ENCODE data around the gene S100PBP. TPM values are rescaled to one million over a fixed set of nuclear protein-coding genes. Genes with fewer than 3 reads are reported as not detected.
"Not testable (repeated sequence)": the region's sequence is repeated elsewhere in the genome, so short reads cannot be mapped to it uniquely, and the experiment has no call there.

Gene S100PBP
- total RNA-seq, 1 donor from 2014 or later = 40.1 TPM

- no peaks in the 10 kb centered on the region for H3K4me1 Mint-ChIP-seq (ENCODE audit: low read depth, unreplicated experiment)
- H3K36me3 Mint-ChIP-seq (ENCODE audit: unreplicated experiment) = no peaks in the 10 kb centered on the region
- H3K27ac Mint-ChIP-seq (ENCODE audit: unreplicated experiment) = no peak overlapping the region
- no peaks in the 10 kb centered on the region for H3K27me3 Mint-ChIP-seq (ENCODE audit: unreplicated experiment)
- DNase-seq = no peak
- H3K9me3 Mint-ChIP-seq (ENCODE audit: unreplicated experiment) = no peaks in the 10 kb centered on the region
- no peak for TF ChIP-seq CTCF (IDR thresholded peaks at IDR 0.05; ENCODE audit: partially characterized antibody, unreplicated experiment)
- no peak overlapping the region for H3K4me3 Mint-ChIP-seq (ENCODE audit: unreplicated experiment)
Measured at GRCh38 chr1:32784817-32785216, 32.6 kb upstream of the S100PBP start.

GRCh38 chr1:32786856-32787255, 30.6 kb upstream of the S100PBP start:
- no peak overlapping the region for H3K4me3 Mint-ChIP-seq (ENCODE audit: unreplicated experiment)
- no peaks in the 10 kb centered on the region for H3K9me3 Mint-ChIP-seq (ENCODE audit: unreplicated experiment)
- no peaks in the 10 kb centered on the region for H3K36me3 Mint-ChIP-seq (ENCODE audit: unreplicated experiment)
- DNase-seq = no peak
- no peak overlapping the region for H3K27ac Mint-ChIP-seq (ENCODE audit: unreplicated experiment)
- H3K4me1 Mint-ChIP-seq (ENCODE audit: low read depth, unreplicated experiment) = no peaks in the 10 kb centered on the region
- H3K27me3 Mint-ChIP-seq (ENCODE audit: unreplicated experiment) = no peaks in the 10 kb centered on the region
- TF ChIP-seq CTCF (IDR thresholded peaks at IDR 0.05; ENCODE audit: partially characterized antibody, unreplicated experiment) = peak; percentile 22

GRCh38 chr1:32789356-32789755, 28.1 kb upstream of the S100PBP start:
- H3K27ac Mint-ChIP-seq (ENCODE audit: unreplicated experiment); H3K36me3 Mint-ChIP-seq (ENCODE audit: unreplicated experiment); H3K4me3 Mint-ChIP-seq (ENCODE audit: unreplicated experiment); H3K27me3 Mint-ChIP-seq (ENCODE audit: unreplicated experiment); DNase-seq; H3K9me3 Mint-ChIP-seq (ENCODE audit: unreplicated experiment); H3K4me1 Mint-ChIP-seq (ENCODE audit: low read depth, unreplicated experiment): not testable (repeated sequence)

GRCh38 chr1:32791881-32792280, 25.6 kb upstream of the S100PBP start:
- no peak overlapping the region for H3K27ac Mint-ChIP-seq (ENCODE audit: unreplicated experiment)
- DNase-seq = no peak
- H3K4me3 Mint-ChIP-seq (ENCODE audit: unreplicated experiment) = no peak overlapping the region
- TF ChIP-seq CTCF (IDR thresholded peaks at IDR 0.05; ENCODE audit: partially characterized antibody, unreplicated experiment) = no peak
- H3K9me3 Mint-ChIP-seq (ENCODE audit: unreplicated experiment) = no peaks in the 10 kb centered on the region
- H3K36me3 Mint-ChIP-seq (ENCODE audit: unreplicated experiment) = no peaks in the 10 kb centered on the region
- no peaks in the 10 kb centered on the region for H3K4me1 Mint-ChIP-seq (ENCODE audit: low read depth, unreplicated experiment)
- peaks cover 2% of the 10 kb centered on the region for H3K27me3 Mint-ChIP-seq (ENCODE audit: unreplicated experiment)

- H3K9me3 Mint-ChIP-seq (ENCODE audit: unreplicated experiment); H3K4me3 Mint-ChIP-seq (ENCODE audit: unreplicated experiment); H3K4me1 Mint-ChIP-seq (ENCODE audit: low read depth, unreplicated experiment); H3K36me3 Mint-ChIP-seq (ENCODE audit: unreplicated experiment); DNase-seq; H3K27me3 Mint-ChIP-seq (ENCODE audit: unreplicated experiment); H3K27ac Mint-ChIP-seq (ENCODE audit: unreplicated experiment): not testable (repeated sequence)
Measured at GRCh38 chr1:32795763-32796162, 21.7 kb upstream of the S100PBP start.

GRCh38 chr1:32797456-32797855, 20.0 kb upstream of the S100PBP start:
- Mint-ChIP-seq H3K27ac (ENCODE audit: unreplicated experiment) (no peak overlapping the region), H3K4me1 (ENCODE audit: low read depth, unreplicated experiment) (no peaks in the 10 kb centered on the region), H3K4me3 (ENCODE audit: unreplicated experiment) (no peak overlapping the region), H3K9me3 (ENCODE audit: unreplicated experiment) (peaks cover 2% of the 10 kb centered on the region), H3K36me3 (ENCODE audit: unreplicated experiment) (peaks cover 10% of the 10 kb centered on the region), H3K27me3 (ENCODE audit: unreplicated experiment) (peaks cover 4% of the 10 kb centered on the region)
- TF ChIP-seq CTCF (IDR thresholded peaks at IDR 0.05; ENCODE audit: partially characterized antibody, unreplicated experiment) = no peak
- DNase-seq = no peak

All from glutamatergic neuron (in vitro differentiated cells).